ENCODE data around the gene COASY. TPM values are rescaled to one million over a fixed set of nuclear protein-coding genes. Genes with fewer than 3 reads are reported as not detected.
"Not testable (repeated sequence)": the region's sequence is repeated elsewhere in the genome, so short reads cannot be mapped to it uniquely, and the experiment has no call there.

COASY gene
- total RNA-seq, 1 donor from 2014 or later, result 78.8 TPM

DNA sequence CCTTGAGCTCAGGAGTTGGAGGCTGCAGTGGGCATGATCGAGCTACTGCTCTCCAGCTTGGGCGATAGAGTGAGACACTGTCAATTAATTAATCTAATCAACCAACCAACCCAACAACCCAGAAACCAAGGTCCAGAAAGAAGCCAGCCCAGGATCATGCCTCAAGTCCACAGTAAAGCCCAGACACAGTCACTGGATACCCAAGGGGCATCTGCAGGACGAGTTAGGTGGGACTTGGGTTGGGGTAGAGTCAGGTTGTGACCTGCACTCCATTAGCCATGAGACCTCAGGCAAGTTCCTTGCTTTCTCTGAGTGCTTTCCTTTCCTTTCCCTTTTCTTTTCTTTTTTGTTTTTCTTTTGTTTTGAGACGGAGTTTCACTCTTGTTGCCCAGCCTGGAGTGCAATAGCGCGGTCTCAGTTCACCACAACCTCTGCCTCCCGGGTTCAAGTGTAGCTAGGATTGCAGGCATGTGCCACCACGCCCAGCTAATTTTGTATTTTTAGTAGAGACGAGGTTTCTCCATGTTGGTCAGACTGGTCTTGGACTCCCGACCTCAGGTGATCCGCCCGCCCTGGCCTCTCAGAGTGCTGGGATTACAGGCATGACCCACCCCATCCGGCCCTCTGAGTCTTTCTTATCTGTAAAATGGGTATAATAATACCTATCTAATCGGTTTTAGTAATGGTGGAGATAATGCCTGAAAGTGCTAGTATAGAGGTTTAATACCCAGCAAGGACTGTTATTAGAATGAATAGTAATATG is 12.8 kb upstream of the COASY start:
- DNase-seq (ENCODE audit: low spot score) (no peak), ATAC-seq (no peak)

DNA sequence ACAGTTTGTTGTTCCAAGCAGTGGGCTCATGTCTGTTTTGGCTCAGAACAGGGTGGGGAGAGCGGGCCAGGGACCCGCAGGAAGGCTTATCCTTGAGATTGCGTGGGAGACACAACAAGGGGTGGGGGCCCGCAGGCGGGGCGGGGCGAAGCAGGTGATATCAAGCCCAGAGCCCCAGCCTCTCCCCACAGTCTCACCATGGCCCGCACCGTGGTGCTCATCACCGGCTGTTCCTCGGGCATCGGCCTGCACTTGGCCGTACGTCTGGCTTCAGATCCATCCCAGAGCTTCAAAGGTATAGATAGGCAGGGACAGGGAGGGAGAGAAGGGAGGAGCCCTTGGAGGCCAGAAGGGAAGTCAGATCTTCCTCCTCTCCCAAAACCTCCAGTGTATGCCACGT is 9.2 kb upstream of the COASY start, which contains the start of gene HSD17B1:
HSD17B1 (plus strand) TSS at position 188 of the 400 bp plus-strand sequence; CDS start at position 199, 11 bp downstream.
- not testable (repeated sequence) for DNase-seq (ENCODE audit: low spot score); ATAC-seq

DNA sequence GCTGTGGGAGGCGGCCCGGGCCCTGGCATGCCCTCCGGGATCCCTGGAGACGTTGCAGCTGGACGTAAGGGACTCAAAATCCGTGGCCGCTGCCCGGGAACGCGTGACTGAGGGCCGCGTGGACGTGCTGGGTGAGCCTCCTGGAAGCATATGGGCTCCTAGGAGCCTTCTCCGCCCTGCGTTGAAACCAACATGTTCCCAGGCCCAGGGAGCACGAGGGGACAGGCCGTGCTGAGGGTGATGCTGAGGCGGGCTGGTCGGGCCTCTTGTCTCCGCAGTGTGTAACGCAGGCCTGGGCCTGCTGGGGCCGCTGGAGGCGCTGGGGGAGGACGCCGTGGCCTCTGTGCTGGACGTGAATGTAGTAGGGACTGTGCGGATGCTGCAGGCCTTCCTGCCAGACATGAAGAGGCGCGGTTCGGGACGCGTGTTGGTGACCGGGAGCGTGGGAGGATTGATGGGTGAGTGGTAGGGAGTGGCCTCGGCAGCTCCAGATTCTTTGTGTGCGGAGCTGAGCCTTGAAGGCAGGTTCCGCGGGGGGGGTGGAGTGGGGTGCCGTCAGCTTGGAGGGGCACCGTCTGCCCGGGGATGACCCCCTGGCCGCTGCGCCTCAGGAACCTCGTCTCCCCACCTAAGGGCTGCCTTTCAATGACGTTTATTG is 8.7 kb upstream of the COASY start:
- no peak for ATAC-seq
- no peak for DNase-seq (ENCODE audit: low spot score)

DNA sequence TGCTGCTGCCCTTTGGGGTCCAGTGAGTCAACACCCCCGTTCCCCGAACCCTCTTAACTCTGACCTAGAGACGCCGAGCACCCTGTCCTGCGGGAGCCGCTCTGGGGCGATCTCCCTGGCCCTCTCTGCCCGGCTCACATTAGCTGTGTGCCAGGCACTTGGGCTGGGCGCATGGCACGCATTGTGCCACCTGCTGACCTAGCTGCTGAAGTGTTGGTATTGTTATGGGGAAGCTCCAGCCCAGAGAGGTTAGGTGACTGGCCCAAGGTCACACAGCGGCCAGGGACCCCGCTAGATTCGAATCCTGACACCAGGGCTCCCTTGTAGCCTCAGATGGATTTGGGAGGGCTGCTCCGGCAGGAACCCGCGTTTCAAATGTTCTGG is 8.1 kb upstream of the COASY start:
- DNase-seq (ENCODE audit: low spot score) (no peak), ATAC-seq (peak; percentile 43)

- DNase-seq (ENCODE audit: low spot score), result peak; percentile 87
- ATAC-seq, result peak; percentile 90
Measured at GRCh38 chr17:42554250-42555121, 7.5 kb upstream of the COASY start.

- ATAC-seq (no peak), DNase-seq (ENCODE audit: low spot score) (no peak)
Measured at GRCh38 chr17:42555122-42555622, 6.8 kb upstream of the COASY start.

DNA sequence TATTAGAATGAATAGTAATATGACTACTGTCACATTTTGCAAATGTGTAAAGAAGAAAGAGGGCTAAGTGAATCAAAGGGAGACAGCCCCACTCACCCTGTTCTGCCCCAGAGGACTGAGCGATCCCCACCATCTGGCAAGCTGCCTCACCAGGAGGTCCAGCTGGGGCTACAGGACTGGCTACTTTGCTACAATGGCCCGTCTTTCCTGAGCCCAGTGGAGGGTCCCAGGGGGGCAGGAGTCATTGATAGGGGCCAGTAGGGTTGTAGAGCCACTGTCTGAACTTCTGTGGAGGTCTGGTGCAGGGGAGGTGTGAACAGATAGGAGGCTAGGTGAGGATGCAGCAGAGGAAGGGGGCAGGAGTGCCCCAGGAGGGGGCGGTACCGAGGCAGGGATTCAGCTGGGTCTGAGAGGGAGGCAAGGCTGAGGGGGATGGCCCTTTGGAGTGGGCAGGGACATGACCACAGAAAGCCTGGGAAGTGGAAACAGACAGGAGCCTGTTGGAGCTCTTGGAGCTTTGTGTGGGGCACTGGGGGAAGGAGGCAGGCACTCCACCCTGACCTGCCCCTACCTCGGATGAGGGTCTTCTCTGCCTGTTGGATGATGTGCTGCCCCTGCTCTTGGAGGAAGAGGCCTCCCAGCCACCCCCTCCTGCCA is 5.9 kb upstream of the COASY start:
- not testable (repeated sequence) for DNase-seq (ENCODE audit: low spot score); ATAC-seq

GRCh38 chr17:42559075-42559474 is 2.9 kb upstream of the COASY start:
- DNase-seq (ENCODE audit: low spot score) (no peak), ATAC-seq (no peak)

DNA sequence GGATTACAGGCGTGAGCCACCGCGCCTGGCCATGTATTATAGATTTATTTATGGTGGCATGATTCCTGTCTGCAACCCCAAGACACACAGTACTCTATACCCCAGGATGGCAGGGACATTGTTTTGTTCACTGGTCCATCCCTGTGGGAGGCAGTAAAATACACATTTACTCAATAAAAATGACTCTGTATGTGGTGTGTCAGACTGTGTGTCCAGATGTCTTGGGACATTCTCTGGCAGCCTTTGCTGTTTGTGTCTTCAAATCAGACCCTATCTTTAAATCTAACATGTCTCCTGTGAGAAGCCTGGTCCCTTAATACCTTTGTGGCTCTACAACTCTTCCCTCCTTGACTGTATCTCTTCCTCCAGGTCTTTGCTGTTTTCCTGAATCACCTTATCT is 1.7 kb upstream of the COASY start:
- ATAC-seq, result no peak
- DNase-seq (ENCODE audit: low spot score), result no peak

DNA sequence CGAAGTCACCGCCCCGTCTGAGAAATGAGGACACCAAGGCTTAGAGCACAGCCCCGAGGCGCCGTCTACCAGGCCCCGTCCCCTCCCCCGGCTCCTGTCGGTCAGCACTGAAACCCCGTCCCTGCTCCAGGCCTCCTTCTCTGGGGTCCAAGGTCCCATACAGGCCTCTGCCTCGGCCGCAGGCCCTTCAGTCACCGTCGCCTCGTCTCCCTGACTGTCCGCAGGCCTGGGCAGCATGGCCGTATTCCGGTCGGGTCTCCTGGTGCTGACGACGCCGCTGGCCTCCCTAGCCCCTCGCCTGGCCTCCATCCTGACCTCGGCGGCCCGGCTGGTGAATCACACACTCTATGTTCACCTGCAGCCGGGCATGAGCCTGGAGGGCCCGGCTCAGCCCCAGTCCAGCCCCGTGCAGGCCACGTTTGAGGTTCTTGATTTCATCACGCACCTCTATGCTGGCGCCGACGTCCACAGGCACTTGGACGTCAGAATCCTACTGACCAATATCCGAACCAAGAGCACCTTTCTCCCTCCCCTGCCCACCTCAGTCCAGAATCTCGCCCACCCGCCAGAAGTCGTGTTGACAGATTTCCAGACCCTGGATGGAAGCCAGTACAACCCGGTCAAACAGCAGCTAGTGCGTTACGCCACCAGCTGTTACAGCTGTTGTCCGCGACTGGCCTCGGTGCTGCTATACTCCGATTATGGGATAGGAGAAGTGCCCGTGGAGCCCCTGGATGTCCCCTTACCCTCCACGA is 617 bp downstream of the COASY start:
- DNase-seq (ENCODE audit: low spot score) (no peak), ATAC-seq (peak; percentile 6)

DNA sequence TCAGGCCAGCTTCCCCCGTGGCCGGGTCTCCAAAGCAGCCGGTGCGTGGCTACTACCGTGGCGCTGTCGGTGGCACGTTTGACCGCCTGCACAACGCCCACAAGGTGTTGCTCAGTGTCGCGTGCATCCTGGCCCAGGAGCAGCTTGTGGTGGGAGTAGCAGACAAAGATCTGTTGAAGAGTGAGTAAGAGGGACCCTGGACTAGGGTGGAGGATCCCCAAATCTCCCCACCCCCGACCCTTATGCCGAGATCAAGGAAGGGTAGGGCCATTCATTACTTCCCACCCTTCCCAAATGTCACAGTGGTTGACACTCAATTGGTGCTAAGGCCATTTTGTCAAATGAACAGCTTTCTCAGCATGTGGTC is 1.2 kb downstream of the COASY start:
- ATAC-seq, result no peak
- DNase-seq (ENCODE audit: low spot score), result no peak

- no peak for ATAC-seq
- no peak for DNase-seq (ENCODE audit: low spot score)
Measured at GRCh38 chr17:42563543-42563942, 1.6 kb downstream of the COASY start.

DNA sequence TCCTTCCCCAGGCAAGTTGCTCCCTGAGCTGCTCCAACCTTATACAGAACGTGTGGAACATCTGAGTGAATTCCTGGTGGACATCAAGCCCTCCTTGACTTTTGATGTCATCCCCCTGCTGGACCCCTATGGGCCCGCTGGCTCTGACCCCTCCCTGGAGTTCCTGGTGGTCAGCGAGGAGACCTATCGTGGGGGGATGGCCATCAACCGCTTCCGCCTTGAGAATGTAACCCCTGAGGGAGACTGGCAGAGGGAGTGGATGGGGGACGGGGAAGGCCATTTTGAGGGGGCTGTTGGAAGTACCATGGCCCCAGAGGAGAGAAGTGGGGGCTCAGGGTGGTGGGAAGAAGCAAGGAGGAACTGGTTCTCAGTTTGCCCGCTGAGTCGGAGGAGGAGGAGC is 2.0 kb downstream of the COASY start:
- DNase-seq (ENCODE audit: low spot score) (no peak), ATAC-seq (no peak)

GRCh38 chr17:42564815-42565522 is 3.0 kb downstream of the COASY start:
- peak; percentile 77 for DNase-seq (ENCODE audit: low spot score)
- peak; percentile 18 for ATAC-seq

DNA sequence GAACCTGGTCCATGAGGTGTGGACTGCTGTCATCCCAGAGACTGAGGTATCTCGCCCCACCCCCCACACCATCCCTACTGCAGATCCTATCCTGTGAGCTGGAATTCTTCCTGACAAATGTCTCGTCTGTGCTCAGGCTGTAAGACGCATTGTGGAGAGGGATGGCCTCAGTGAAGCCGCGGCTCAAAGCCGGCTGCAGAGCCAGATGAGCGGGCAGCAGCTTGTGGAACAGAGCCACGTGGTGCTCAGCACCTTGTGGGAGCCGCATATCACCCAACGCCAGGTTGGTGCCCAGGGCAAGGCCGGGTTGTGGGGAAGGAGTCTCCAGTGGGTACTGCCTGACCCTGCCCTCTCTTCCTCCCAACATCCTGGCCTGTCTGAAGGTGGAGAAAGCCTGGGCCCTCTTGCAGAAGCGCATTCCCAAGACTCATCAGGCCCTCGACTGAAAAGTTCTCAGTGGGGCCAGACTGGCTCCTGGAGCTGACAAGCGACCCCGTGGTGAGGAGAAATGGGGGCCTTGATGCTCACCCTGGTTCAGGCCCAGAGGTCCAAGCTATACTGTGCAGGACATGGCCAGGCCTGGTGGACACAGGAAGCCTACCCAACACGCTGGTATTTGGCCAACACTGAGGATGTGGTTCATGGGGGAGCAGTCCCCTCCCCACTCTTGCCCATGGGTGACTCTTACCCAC is 3.7 kb downstream of the COASY start:
- ATAC-seq, result no peak
- DNase-seq (ENCODE audit: low spot score), result no peak

DNA sequence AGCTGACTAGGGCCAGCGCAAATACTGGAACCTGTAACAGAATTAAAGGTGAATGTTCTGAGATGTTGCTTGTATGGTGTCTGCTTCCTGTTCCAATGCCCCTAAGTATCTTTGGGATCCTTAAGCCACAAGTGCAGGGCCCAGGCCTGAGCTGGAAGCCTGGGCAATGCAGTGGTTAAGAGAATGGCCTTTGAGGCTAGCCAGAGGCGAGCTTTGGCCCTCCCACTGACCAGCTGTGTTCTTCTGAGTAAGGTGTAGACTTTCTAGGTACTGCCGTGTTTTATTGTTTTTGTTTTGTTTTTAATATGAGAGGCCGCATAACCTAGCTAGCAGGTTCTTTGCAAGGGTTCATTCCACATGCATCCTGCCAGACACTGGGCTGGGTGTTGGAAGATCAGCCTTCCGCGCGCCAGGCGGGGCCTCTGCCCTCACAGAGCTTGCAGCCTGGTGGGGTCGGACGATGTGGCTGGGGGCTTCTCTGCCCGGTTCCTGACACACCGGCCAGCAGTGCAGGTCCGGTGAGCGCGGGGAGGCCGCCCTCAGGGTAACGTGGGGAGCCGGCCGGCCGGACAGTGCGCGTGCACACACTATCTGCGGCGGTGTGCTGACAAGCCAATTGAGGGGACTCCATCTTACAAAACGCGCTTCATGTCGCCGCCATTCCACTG is 4.4 kb downstream of the COASY start:
- DNase-seq (ENCODE audit: low spot score) (no peak), ATAC-seq (peak; percentile 18)

GRCh38 chr17:42566883-42567573 is 5.1 kb downstream of the COASY start, which contains the start of gene MLX:
MLX (plus strand) TSS chr17:42567100; CDS start chr17:42567125, 25 bp downstream.
- ATAC-seq (peak; percentile 68), DNase-seq (ENCODE audit: low spot score) (peak; percentile 97)
